Tibial artery (tissue), 4 donors: ENCODE results near the gene TPP1.
A peak's percentile ranks its signal among the peaks of the same experiment; 100 is the strongest.

Experiments used
- DNase-seq, 2 donors: peaks; one replicate each; pipeline ENCODE4 v3.0.0-alpha.2; 2019
- H3K27ac ChIP-seq, 2 donors: fragments of 200-600 bp; sonication (generic) in 1 of 2; 1 replicate in 1 of 2; 2 replicates in 1 of 2; pipeline ENCODE4 v1.5.1; 2018 to 2019; ENCODE audit warnings: mild to moderate bottlenecking in 1 of 2
- H3K27me3 ChIP-seq, 2 donors: fragments of 200-600 bp; sonication (generic) in 1 of 2; one replicate each; pipeline versions ENCODE4 v1.5.1 to v1.6.0; 2016 to 2019
- H3K36me3 ChIP-seq, 3 donors: fragments of 200-600 bp; sonication (generic) in 2 of 3; one replicate each; pipeline ENCODE4 v1.5.1; 2016 to 2019; ENCODE audit warnings: mild to moderate bottlenecking in 2 of 3
- H3K4me1 ChIP-seq, 4 donors: fragments of 200-600 bp; sonication (generic) in 2 of 4; 1 replicate in 3 of 4; 2 replicates in 1 of 4; pipeline ENCODE4 v1.5.1; 2016 to 2019
- H3K4me3 ChIP-seq, 2 donors: fragments of 200-600 bp; sonication (generic) in 1 of 2; 1 replicate in 1 of 2; 2 replicates in 1 of 2; pipeline ENCODE4 v1.5.1; 2018 to 2019; ENCODE audit warnings: mild to moderate bottlenecking in 2 of 2
- H3K9me3 ChIP-seq, 3 donors: fragments of 200-600 bp; sonication (generic) in 1 of 3; one replicate each; pipeline ENCODE4 v1.5.1; 2016 to 2019
- intact Hi-C: fragments of 100-400 bp; cut with DNase I; formaldehyde crosslinking; loops from one replicate; pipeline ENCODE4 v1.15.0; 2023; ENCODE audit warnings: low total_unique reads
- TF ChIP-seq, protein P1 (sequence below), 2 experiments: fragments of 200-600 bp in 1 of 2; fragments of 450-650 bp in 1 of 2; IDR thresholded peaks; one replicate each; pipeline ENCODE4 v1.5.1; 2017 to 2019; ENCODE audit warnings: antibody characterized with exemption in 2 of 2, mild to moderate bottlenecking in 1 of 2, moderate library complexity in 1 of 2

TPP1 gene

DNA sequence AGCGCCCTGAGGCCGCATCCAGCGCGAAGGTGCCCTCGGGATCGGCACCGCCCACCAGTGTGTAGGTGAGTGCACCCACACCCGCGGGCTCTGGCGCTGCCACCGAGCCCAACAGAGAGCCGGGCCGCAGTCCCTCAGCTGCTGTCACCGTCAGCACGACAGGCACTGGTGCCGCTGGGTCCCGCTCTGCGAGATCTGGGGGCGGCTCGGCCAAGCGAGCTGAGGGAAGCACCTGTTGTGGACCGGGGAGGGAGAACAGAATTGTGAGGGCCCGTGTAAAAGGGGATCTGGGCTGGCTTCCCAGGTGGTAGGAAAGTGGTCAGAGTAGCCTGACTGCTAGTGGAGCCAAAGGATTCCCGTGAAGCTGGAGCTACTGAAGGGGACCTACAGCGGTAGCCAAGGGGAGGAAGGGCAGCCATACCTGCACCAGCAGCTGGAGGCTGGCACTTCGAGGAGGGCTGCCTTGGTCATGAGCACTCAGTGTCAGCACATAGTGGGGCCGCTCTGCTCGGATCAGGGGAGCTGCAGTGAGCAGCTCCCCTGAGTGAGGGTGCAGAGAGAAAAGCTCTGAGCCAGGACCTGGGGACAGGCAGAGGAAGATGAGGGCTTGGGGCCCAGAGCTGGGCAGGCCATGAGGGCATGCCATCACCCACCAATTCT, 11.5 kb upstream of the TPP1 start:
- H3K4me3 ChIP-seq = no peak overlapping the region
- no peak overlapping the region for H3K27ac ChIP-seq
- no peaks in the 10 kb centered on the region for H3K9me3 ChIP-seq
- intact Hi-C loops = no loop called here
- TF ChIP-seq, protein P1, sequence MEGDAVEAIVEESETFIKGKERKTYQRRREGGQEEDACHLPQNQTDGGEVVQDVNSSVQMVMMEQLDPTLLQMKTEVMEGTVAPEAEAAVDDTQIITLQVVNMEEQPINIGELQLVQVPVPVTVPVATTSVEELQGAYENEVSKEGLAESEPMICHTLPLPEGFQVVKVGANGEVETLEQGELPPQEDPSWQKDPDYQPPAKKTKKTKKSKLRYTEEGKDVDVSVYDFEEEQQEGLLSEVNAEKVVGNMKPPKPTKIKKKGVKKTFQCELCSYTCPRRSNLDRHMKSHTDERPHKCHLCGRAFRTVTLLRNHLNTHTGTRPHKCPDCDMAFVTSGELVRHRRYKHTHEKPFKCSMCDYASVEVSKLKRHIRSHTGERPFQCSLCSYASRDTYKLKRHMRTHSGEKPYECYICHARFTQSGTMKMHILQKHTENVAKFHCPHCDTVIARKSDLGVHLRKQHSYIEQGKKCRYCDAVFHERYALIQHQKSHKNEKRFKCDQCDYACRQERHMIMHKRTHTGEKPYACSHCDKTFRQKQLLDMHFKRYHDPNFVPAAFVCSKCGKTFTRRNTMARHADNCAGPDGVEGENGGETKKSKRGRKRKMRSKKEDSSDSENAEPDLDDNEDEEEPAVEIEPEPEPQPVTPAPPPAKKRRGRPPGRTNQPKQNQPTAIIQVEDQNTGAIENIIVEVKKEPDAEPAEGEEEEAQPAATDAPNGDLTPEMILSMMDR (IDR thresholded peaks at IDR 0.05) = no peak
- H3K36me3 ChIP-seq = peaks cover 20 to 79% (median 58%) of the 10 kb centered on the region in 3 donors
- peaks cover 0 to 10% (median 8%) of the 10 kb centered on the region in 4 donors for H3K4me1 ChIP-seq
- H3K27me3 ChIP-seq = no peaks in the 10 kb centered on the region
- DNase-seq = peak in 1 of 2 donors; percentile 56

DNA sequence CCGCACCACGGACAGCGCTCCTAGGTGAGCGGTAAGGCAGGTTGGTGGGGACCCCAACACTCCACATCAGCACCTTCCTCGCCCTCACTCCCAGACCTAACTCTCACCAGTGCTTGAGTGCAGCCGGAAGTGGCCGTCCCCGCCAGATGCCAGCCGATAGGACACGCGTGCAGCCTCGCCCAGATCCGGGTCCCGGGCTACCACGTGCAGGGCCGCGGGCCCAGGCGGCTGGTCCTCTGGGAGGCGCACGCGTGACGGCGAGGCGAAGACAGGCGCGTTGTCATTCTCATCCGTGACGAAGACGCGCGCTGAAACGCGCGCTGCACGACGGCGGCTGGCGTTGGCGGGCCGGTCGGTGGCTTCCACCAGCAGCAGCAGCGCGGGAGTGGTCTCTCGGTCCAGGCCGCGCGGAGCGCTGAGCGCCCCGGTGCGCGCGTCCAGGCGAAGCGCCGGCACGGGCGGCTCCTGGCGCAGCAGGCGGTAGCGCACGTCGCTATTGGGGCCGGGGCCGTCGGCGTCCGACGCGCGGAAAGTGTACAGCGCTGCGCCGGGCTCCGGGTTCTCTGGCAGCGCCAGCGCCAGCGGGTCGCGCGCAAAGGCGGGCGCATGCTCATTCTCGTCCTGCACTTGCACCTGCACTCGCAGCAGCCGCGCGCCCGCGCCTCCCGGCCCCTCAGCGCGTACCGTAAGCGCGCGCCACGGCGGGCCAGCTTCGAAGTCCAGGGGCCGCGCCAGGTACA, 10.8 kb upstream of the TPP1 start:
- Histone ChIP-seq H3K27me3 (no peaks in the 10 kb centered on the region), H3K36me3 (peaks cover 23 to 86% (median 65%) of the 10 kb centered on the region in 3 donors), H3K4me3 (no peak overlapping the region), H3K27ac (no peak overlapping the region), H3K4me1 (peaks cover 0 to 3% (median under 1%) of the 10 kb centered on the region in 4 donors), H3K9me3 (no peaks in the 10 kb centered on the region)
- no peak for DNase-seq
- intact Hi-C loops = no loop called here
- TF ChIP-seq, protein P1 (IDR thresholded peaks at IDR 0.05) = no peak

DNA sequence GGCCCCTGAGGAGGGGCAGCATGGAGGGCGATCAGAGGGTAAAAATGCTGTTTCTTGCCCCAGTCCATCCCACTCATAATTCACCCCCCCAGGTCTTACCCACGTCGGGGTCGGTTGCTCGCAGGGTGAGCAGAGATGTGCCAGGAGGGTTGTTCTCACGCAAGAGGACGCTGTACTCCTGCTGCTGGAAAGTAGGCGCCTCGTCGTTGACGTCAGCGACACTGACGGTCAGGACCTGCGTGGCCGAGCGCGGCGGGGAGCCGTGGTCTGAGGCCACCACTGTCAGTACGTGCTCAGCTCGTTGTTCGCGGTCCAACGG, 10.3 kb upstream of the TPP1 start:
- peaks cover 23 to 91% (median 71%) of the 10 kb centered on the region in 3 donors for H3K36me3 ChIP-seq
- intact Hi-C loops = no loop called here
- TF ChIP-seq, protein P1 (IDR thresholded peaks at IDR 0.05) = no peak
- no peaks in the 10 kb centered on the region for H3K27me3 ChIP-seq
- no peak overlapping the region for H3K4me3 ChIP-seq
- H3K9me3 ChIP-seq = no peaks in the 10 kb centered on the region
- DNase-seq = no peak
- no peaks in the 10 kb centered on the region for H3K4me1 ChIP-seq
- no peak overlapping the region for H3K27ac ChIP-seq

DNA sequence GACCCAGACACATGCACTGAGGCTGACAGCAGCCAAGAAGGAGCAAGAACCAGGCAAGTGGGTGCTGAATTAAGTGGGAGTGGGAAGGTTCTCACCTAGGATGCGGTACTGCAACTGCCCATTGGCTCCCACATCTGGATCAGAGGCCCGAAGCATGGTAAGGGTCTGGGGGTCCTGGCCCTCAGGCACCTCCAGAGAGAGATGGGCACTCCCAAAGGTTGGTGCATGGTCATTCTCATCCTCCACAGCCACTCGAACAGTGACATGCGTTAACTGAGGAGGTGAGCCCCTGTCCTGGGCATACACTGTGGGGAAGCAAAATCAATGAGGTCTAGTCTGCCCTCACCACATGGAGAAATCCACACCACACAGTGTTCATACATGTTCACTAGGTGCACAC, 9.3 kb upstream of the TPP1 start:
- Histone ChIP-seq H3K27ac (no peak overlapping the region), H3K4me3 (no peak overlapping the region), H3K4me1 (no peaks in the 10 kb centered on the region), H3K9me3 (no peaks in the 10 kb centered on the region), H3K27me3 (no peaks in the 10 kb centered on the region), H3K36me3 (peaks cover 23 to 95% (median 81%) of the 10 kb centered on the region in 3 donors)
- no peak for DNase-seq
- TF ChIP-seq, protein P1 (IDR thresholded peaks at IDR 0.05) = no peak
- intact Hi-C loops = no loop called here

DNA sequence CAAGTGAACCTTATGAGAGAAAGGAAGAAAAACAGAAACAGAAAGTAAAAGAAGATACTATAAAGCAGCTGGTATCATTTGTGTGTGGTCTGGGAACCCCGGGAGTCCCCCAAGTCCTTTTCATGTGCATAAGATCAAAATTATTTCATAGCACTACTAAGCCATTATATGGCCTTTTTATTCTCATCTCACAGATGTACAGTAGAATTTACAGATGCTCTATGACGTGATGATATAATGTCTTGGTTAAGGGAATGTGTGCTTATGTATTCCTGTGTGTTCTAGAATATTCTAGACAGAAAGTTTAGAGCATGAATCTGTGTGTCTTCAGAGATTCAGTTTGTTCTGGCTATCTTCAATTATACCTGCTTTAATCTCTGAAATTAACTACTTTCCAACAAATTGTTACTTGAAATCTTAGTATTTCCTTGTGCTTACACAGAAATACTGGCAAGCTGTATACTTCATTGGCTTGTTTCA, 8.6 kb upstream of the TPP1 start:
- Histone ChIP-seq H3K27ac (no peak overlapping the region), H3K4me3 (no peak overlapping the region), H3K4me1 (no peaks in the 10 kb centered on the region), H3K36me3 (peaks cover 23 to 95% (median 83%) of the 10 kb centered on the region in 3 donors), H3K9me3 (no peaks in the 10 kb centered on the region), H3K27me3 (no peaks in the 10 kb centered on the region)
- intact Hi-C loops = no loop called here
- TF ChIP-seq, protein P1 (IDR thresholded peaks at IDR 0.05) = no peak
- no peak for DNase-seq
